SH-SY5Y (cell line): Measurements from ENCODE around the gene CHST7.

Source experiments
- GATA2 ChIP-seq: IDR thresholded peaks from 2 replicates; pipeline ENCODE4 v1.6.1; 2011; ENCODE audit warnings: mild to moderate bottlenecking, low read depth, low read length
- GATA3 ChIP-seq: IDR thresholded peaks from 2 replicates; pipeline ENCODE4 v1.6.1; 2011; ENCODE audit warnings: low read depth, mild to moderate bottlenecking, low read length, moderate library complexity

GRCh38 chrX:46607916-46608315, 34.4 kb downstream of the CHST7 start:
- TF ChIP-seq GATA3: no peak
- no peak for TF ChIP-seq GATA2
